ENCODE measurements around the gene PAPSS1.
"Not testable (repeated sequence)": the region's sequence is repeated elsewhere in the genome, so short reads cannot be mapped to it uniquely, and the experiment has no call there.

The PAPSS1 gene

DNA sequence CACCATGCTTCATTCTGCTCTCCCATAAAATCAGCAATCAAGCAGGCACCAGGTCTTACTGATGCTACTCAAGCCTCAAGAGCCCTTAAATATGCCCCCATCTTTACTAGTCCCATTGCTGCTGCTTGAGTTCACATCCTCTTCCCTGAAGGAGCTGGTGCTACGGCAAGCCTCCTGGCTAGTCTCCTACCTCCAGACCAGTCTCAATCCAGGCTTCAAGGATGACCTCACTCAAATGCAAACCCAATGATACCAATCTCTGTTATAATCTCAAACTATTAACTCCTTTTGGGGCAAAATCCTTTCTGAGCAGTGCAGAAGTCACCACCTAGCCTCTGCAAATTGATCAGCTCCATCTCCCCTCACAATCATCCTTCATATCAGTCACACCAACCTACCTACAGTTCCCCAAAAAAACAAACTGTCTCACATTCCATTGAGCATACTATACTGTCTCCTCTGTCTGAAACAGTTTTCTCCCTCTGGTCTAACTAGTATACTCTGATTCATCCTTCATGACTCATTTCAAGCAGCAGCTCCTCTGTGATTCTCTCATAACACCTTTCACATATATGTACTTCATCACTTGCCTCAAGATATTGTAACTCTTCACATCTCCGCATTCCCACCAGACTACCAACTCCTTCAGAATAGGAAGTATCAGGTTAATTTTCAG, 30.0 kb downstream of the PAPSS1 start:
- no peak for DNase-seq

- no peak for DNase-seq
Measured at GRCh38 chr4:107688421-107688820, 31.6 kb downstream of the PAPSS1 start.

DNA sequence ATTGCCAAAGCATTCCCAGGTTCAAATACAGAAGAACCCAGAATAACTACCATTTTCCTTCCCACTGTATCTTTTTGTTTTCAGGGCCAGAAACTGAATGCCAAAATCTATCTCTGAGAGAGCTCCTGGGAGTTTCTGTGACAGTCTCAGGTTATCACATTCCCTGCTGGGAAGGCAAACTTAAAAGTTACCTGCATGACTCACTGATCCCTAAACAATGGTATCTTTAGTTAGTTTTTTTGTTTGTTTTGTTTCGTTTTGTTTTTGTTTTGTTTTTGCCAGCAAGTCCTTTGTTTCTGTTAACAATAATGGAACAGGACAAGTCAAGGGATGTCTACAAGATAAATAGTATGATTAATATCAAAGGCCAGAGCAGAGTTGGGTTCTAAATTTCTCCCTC, 34.3 kb downstream of the PAPSS1 start:
- DNase-seq: no peak

- no peak for DNase-seq
Measured at GRCh38 chr4:107683873-107684272, 36.2 kb downstream of the PAPSS1 start.

DNA sequence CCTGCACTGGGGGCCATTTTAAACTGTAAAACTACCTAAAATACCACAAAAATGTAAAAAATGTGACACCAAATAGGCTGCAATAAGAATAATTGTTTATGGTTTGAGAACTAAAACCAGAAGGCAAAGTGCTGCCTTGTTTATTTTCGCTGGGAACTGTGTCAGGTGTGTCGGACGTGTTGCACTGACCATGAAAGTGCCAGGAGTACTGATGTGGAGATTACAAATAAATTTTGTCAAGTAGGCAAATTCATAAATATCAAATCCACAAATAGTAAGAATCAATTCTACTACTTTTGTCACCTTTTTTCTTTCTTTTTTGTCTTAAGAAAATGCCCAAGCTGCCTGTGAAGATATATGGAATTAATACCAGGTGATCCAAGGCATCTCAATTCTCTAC, 37.7 kb downstream of the PAPSS1 start:
- DNase-seq: no peak

GRCh38 chr4:107669068-107669467, 51.0 kb downstream of the PAPSS1 start:
- DNase-seq: no peak

DNA sequence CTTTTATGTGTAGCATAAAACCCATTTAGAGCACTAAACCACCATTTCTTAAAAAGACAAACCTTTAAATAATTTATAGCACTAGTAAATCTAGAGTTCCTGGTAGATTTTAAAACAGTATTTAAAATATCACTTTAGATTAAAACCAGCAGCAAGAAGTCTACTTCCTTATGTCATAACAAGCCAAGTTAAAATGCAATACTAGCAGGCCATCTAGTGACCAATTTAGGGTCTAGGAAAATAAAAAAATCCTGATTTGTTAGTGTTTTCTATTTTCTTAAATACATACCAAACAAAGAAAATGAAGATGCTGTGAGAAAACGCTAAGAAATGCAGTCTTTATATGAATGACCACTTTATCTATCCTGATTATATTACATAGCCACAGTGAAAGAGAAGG, 53.9 kb downstream of the PAPSS1 start:
- no peak for DNase-seq

- DNase-seq: no peak
Measured at GRCh38 chr4:107665001-107665400, 55.0 kb downstream of the PAPSS1 start.

DNA sequence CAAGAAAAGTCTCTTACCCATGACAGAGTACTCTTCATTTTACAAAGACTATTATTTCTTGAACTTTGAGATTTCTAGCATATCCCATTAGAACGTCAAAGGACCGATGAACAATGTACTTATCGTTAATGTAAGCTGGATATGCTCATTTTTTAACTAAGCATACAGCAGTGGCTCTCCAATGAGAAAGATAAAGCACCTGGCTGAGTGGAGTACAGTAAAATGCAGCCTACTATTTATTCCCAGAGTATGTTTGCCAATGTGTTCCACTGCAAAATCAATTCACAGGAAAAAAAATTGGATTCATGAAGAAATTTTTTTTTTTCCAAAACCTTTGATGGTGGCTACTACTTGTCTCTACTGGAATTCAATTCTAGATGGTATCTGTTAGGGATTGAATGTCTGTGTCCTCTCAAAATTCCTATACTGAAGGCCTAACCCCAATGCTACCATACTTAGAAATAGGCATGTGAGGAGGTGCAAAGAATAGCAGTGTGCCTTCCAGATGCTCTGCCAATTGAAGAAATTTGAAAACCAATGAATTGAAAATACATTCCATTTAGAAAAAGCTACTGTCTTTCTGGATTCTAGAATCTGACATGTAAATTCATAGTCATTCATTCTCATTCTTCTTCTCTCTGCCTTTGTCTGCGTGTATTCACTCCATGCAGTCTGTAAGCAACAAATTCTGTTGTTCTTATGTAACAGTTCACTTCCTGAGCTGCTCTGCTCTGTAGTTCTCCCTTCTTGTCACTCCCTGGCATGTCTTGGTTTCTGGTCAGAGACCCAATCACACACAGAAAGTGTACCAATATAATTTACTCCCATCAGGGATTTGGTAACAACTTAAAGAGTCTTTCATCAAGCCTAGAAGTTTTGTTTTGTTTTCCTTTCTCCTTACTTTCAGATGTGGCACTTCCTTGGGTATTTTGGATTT, 61.4 kb downstream of the PAPSS1 start:
- no peak for DNase-seq

- DNase-seq: no peak
Measured at GRCh38 chr4:107655289-107655688, 64.7 kb downstream of the PAPSS1 start.

- DNase-seq: peak in 1 of 51 donors; percentile 19
Measured at GRCh38 chr4:107654694-107655093, 65.3 kb downstream of the PAPSS1 start.

DNA sequence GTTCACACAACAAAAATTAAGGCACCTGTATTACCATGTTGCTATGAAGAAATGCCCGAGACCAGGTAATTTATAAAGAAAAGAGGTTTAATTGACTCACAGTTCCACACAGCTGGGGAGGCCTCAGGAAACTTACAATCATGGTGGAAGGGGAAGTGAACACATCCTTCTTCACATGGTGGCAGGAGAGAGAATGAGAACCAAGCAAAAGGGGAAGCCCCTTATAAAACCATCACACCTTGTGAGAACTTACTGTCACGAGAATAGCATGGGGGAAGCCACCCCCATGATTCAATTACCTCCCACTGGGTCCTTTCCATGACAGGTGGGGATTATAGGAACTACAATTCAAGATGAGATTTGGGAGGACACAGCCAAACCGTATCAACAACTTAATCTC, 68.6 kb downstream of the PAPSS1 start:
- not testable (repeated sequence) for DNase-seq

DNA sequence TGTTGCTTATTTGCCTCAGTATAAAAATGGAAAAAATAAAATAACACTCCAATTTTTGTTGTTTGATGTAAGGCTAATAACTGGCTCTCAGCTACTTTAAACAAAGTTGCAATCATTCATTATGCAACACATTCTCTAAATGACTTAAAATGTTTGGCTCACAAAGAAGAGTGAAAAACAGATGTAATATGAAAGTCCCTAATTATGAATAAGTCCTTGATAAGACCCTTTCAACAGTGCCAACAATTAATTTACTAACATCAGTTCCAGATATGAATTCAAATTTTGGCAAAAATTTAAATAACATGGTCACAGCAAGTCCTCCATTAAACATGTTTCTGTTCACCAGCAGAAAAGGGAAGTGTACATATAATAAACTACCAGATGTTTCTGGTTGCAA, 69.8 kb downstream of the PAPSS1 start:
- DNase-seq: no peak

- DNase-seq: no peak
Measured at GRCh38 chr4:107648178-107648991, 71.6 kb downstream of the PAPSS1 start.

DNA sequence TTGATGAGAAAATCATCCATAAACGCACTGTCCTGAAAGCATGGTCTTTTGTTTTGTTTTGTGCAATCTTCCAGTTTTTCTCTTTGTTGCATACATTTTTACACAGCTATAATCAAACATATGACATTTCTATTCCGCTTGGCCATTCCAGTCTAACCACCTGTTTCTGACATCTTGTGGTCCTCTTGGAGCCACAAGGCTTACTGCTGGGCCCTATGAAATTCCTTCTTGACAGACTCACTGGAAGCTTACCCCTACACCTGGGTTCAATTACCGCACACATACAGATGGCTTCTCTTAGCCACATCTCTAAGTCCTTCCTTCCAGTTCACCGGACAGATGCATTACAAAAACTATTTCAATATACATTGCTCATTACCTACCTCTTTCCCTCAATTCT, 72.4 kb downstream of the PAPSS1 start:
- DNase-seq: no peak

- no peak for DNase-seq
Measured at GRCh38 chr4:107645604-107646003, 74.4 kb downstream of the PAPSS1 start.

GRCh38 chr4:107643021-107643420, 77.0 kb downstream of the PAPSS1 start:
- no peak for DNase-seq

- DNase-seq: no peak
Measured at GRCh38 chr4:107640878-107641277, 79.2 kb downstream of the PAPSS1 start.

GRCh38 chr4:107640197-107640596, 79.8 kb downstream of the PAPSS1 start:
- DNase-seq: no peak

- no peak for DNase-seq
Measured at GRCh38 chr4:107635735-107636134, 84.3 kb downstream of the PAPSS1 start.

DNA sequence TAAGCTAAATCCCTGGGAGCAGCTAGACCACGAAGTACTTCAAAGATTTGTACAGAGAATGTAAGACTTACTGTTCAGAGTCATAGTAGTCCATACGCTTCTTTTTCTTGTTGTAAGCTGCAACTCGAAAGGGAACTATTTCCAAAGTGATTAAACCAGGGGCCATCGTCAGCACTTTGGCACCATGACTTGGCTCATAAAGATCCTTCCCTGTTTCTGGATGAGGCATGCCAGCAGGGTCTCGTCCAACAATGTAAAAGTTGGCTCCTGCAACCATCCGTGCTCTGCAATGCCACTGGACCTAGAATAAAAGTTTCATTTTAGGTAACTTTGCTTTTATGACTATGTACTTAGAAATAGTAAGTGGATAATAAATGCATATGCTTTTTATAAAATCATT, 88.5 kb downstream of the PAPSS1 start:
- DNase-seq: no peak

DNA sequence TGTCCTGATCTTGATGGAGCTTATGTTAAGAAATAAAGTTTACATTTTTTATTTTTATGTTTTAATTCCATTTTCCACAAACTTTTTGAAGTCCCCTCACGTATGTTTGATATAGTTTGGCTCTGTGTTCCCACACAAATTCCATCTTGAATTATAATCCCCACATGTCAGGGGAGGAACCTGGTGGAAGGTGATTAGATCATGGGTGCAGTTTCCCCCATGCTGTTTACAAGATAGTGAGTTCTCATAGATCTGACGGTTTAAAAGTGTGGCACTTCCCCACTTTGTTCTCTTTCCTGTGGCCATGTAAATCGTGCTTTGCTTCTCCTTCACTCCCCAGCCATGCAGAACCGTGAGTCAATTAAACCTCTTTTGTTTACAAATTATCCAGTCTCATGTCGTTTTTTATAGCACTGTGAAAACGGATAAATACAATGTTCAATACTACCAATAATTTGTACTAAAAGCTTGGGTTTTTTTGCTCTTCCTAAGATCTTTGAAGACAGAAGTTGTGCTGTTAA, 89.8 kb downstream of the PAPSS1 start:
- no peak for DNase-seq

Measured in hypothalamus (tissue), 51 donors.